Transverse colon (tissue), 4 donors: Measurements from ENCODE around the gene RBFOX2. TPM values are rescaled to one million over a fixed set of nuclear protein-coding genes. Genes with fewer than 3 reads are reported as not detected.

ENCODE experiments used
- DNase-seq: peaks from one replicate; pipeline ENCODE4 v3.0.0-alpha.2; 2019
- H3K27ac ChIP-seq, 4 donors: fragments of 200-600 bp; sonication (generic); 2 replicates each; pipeline ENCODE4 v1.5.1; 2016 to 2018; ENCODE audit warnings: inconsistent platforms in 4 of 4
- H3K27me3 ChIP-seq: fragments of 200-600 bp; sonication (generic); 2 replicates; pipeline ENCODE4 v1.5.1; 2017; ENCODE audit warnings: inconsistent platforms
- H3K36me3 ChIP-seq, 4 donors: fragments of 200-600 bp; sonication (generic); 2 replicates each; pipeline ENCODE4 v1.5.1; 2017 to 2019; ENCODE audit warnings: inconsistent platforms in 4 of 4
- H3K4me1 ChIP-seq, 4 donors: fragments of 200-600 bp; sonication (generic); 2 replicates each; pipeline ENCODE4 v1.5.1; 2017 to 2020; ENCODE audit warnings: inconsistent platforms in 4 of 4
- H3K4me3 ChIP-seq, 4 donors: fragments of 200-600 bp; sonication (generic); 1 replicate in 1 of 4; 2 replicates in 3 of 4; pipeline versions ENCODE4 v1.5.1 to v1.6.1; 2017 to 2019; ENCODE audit warnings: inconsistent platforms in 4 of 4
- H3K9me3 ChIP-seq, 2 donors: fragments of 200-600 bp; sonication (generic); 2 replicates each; pipeline ENCODE4 v1.5.1; 2017 to 2019; ENCODE audit warnings: inconsistent platforms in 2 of 2
- CTCF ChIP-seq, 5 experiments: fragments of 200-600 bp in 3 of 5; fragments of 450-650 bp in 2 of 5; sonication (generic) in 3 of 5; IDR thresholded peaks; 1 replicate in 2 of 5; 2 replicates in 3 of 5; pipeline ENCODE4 v1.5.1; 2016 to 2017; ENCODE audit warnings: antibody characterized with exemption in 5 of 5, inconsistent platforms in 3 of 5, mild to moderate bottlenecking in 2 of 5, moderate library complexity in 1 of 5
- EP300 ChIP-seq: sonication (generic); formaldehyde crosslinking; IDR thresholded peaks from one replicate; pipeline ENCODE4 v1.6.1; 2017; ENCODE audit warnings: antibody characterized with exemption, low read depth
- POLR2A ChIP-seq: fragments of 450-650 bp; IDR thresholded peaks from one replicate; pipeline ENCODE4 v1.6.1; 2016; ENCODE audit warnings: antibody characterized with exemption, mild to moderate bottlenecking, moderate library complexity
- POLR2AphosphoS5 ChIP-seq, 3 donors: sonication (generic); formaldehyde crosslinking; IDR thresholded peaks; one replicate each; pipeline ENCODE4 v1.6.1; 2016; ENCODE audit warnings: antibody characterized with exemption in 3 of 3
- WGBS, 2 donors: methylation state at CpG; one replicate each; pipeline ENCODE4 v1.1.5; 2018; ENCODE audit warnings: low coverage in 1 of 2; 5-methylcytosine and 5-hydroxymethylcytosine counted together
- in situ Hi-C, 4 donors: fragments of 200-750 bp; cut with MboI; loops; one replicate each; pipeline versions ENCODE4 v1.15.0 to v1.15.1; 2017; ENCODE audit warnings: low sequenced_read_pairs in 3 of 4, low pct_ligation_motif_present in 1 of 4, low pct_unique_long_range_greater_than_20kb in 1 of 4
- intact Hi-C: fragments of 100-400 bp; cut with DNase I; formaldehyde crosslinking; loops from one replicate; pipeline ENCODE4 v1.15.1; 2023; ENCODE audit warnings: low total_unique reads
- total RNA-seq, 4 donors: library from RNA; depleted of rRNA; stranded (reverse); fragments of >200 nt; gene quantifications; one replicate each; pipeline ENCODE4 v1.1.0, GENCODE V29; 2016

Gene RBFOX2
- total RNA-seq, 4 donors from 2014 or later, result 27.3 to 61.1 (median 43.1) TPM

DNA sequence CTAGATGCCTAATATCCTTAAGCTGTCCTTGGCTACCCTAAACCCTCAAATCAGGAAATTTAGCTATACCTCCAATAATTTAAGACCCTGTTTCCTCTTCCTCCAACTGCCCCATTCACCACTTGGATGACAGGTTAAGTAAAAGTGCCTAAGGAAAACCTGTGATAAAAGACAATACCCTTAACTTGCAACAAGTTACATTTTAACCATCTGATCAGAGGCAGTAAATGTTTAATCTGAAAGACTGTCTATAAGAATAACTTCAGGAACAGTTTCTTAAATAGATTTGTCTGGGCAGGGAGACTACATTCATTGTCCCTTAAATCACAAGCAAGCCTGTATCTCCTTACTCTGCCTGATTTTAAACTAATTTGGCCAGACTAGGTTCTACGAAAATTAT, 181.8 kb downstream of the RBFOX2 start:
- intact Hi-C loops (no loop called here), in situ Hi-C loops (no loop called here)
- no peaks in the 10 kb centered on the region for H3K36me3 ChIP-seq
- H3K4me3 ChIP-seq, result no peak overlapping the region
- H3K27ac ChIP-seq, result peak overlapping the region; percentile 76 to 80 (median 76)
- 38% methylated on average over 1 of the region's 1 CpG for WGBS, 2 donors
- DNase-seq, result no peak
- no peaks in the 10 kb centered on the region for H3K27me3 ChIP-seq
- TF ChIP-seq EP300 (no peak), POLR2AphosphoS5 (IDR thresholded peaks at IDR 0.05) (peak in 1 of 3 donors; percentile 34), POLR2A (no peak)
- H3K4me1 ChIP-seq, result peaks cover 21 to 78% (median 41%) of the 10 kb centered on the region in 4 donors
- no peaks in the 10 kb centered on the region for H3K9me3 ChIP-seq

DNA sequence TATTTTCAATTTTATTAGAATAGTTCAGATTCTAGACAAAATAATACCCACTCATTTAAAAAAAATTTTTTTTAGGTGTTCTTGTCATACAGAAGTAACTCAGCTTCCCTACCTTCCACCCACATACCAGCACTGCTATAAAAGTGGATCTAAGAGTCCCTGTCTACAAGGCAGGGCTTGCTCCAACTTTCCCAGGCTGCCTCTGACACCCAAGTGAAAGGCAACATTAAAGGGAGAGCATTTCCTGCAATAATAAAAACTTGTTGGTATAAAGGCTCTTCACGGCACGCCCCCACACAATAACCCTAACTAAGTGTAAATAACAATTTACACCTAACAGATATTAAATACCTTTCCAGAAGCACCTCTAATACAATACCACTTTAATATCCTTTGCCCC, 183.7 kb downstream of the RBFOX2 start:
- TF ChIP-seq POLR2AphosphoS5 (IDR thresholded peaks at IDR 0.05), result no peak
- no peak for TF ChIP-seq CTCF (IDR thresholded peaks at IDR 0.05)
- TF ChIP-seq EP300, result no peak
- no peak for TF ChIP-seq POLR2A
- Histone ChIP-seq H3K4me3 (no peak overlapping the region), H3K36me3 (no peaks in the 10 kb centered on the region), H3K27ac (peak overlapping the region; percentile 49 to 68 (median 60)), H3K4me1 (peaks cover 11 to 71% (median 34%) of the 10 kb centered on the region in 4 donors), H3K27me3 (no peaks in the 10 kb centered on the region), H3K9me3 (no peaks in the 10 kb centered on the region)
- peak; percentile 44 for DNase-seq
- intact Hi-C loops (no loop called here), in situ Hi-C loops (no loop called here)
- 18 to 42% methylated on average over 2 of the region's 2 CpGs for WGBS, 2 donors

DNA sequence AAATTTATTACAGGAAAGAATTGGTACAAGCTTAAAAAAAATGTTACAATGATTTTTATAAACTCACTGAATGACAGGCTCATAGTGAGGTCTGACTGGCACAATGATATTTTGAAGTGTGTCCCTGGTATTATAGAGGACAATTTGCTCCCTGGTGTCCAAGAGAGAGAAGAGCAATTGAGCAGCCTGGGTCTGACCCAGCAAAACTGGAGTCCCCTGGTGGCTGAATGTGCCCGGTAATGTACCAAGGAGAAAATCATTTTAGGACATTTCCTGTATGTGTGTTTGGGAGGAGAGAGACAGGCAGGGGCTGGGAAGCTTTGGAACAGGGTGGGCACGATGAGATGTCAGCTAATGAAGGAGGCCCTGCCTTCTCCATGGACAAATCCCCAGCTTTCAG, 185.7 kb downstream of the RBFOX2 start:
- H3K4me3 ChIP-seq, result no peak overlapping the region
- H3K9me3 ChIP-seq, result no peaks in the 10 kb centered on the region
- no peak for TF ChIP-seq POLR2A
- peak; percentile 33 to 68 (median 42) for TF ChIP-seq CTCF (IDR thresholded peaks at IDR 0.05)
- TF ChIP-seq EP300, result no peak
- in situ Hi-C loops, result no loop called here
- intact Hi-C loops, result no loop called here
- no peaks in the 10 kb centered on the region for H3K36me3 ChIP-seq
- DNase-seq, result no peak
- no peaks in the 10 kb centered on the region for H3K27me3 ChIP-seq
- 36 to 43% methylated on average over 1 to 2 of the region's 2 CpGs for WGBS, 2 donors
- peaks cover 7 to 67% (median 36%) of the 10 kb centered on the region in 4 donors for H3K4me1 ChIP-seq
- peak overlapping the region in 3 of 4 donors; percentile 31 to 84 (median 40) for H3K27ac ChIP-seq

GRCh38 chr22:35842519-35842913, 186.1 kb downstream of the RBFOX2 start:
- TF ChIP-seq CTCF (IDR thresholded peaks at IDR 0.05) (no peak), POLR2A (no peak), EP300 (no peak), POLR2AphosphoS5 (IDR thresholded peaks at IDR 0.05) (no peak)
- in situ Hi-C loops, result no loop called here
- Histone ChIP-seq H3K4me1 (peaks cover 8 to 67% (median 39%) of the 10 kb centered on the region in 4 donors), H3K4me3 (no peak overlapping the region), H3K27ac (peak overlapping the region in 3 of 4 donors; percentile 31 to 84 (median 40)), H3K27me3 (no peaks in the 10 kb centered on the region), H3K36me3 (no peaks in the 10 kb centered on the region), H3K9me3 (no peaks in the 10 kb centered on the region)
- no peak for DNase-seq
- intact Hi-C loops, result no loop called here
- 94 to 100% methylated on average over 1 of the region's 1 CpG for WGBS, 2 donors

- intact Hi-C loops (no loop called here), in situ Hi-C loops (no loop called here)
- H3K36me3 ChIP-seq, result no peaks in the 10 kb centered on the region
- no peaks in the 10 kb centered on the region for H3K9me3 ChIP-seq
- no peak for DNase-seq
- H3K4me1 ChIP-seq, result peaks cover 8 to 67% (median 40%) of the 10 kb centered on the region in 4 donors
- 78 to 90% methylated on average over 3 of the region's 3 CpGs for WGBS, 2 donors
- TF ChIP-seq POLR2AphosphoS5 (IDR thresholded peaks at IDR 0.05) (no peak), EP300 (no peak), CTCF (IDR thresholded peaks at IDR 0.05) (no peak), POLR2A (no peak)
- peak overlapping the region in 3 of 4 donors; percentile 40 to 84 (median 57) for H3K27ac ChIP-seq
- H3K27me3 ChIP-seq, result no peaks in the 10 kb centered on the region
- no peak overlapping the region for H3K4me3 ChIP-seq
Observed at GRCh38 chr22:35841907-35842518, 186.6 kb downstream of the RBFOX2 start.
